Retina (tissue), 1 donor: Measurements from ENCODE around the gene RNF227.
A peak's percentile ranks its signal among the peaks of the same experiment; 100 is the strongest.
"Not testable (repeated sequence)": the region's sequence is repeated elsewhere in the genome, so short reads cannot be mapped to it uniquely, and the experiment has no call there.

Source experiments
- DNase-seq: peaks from one replicate; pipeline ENCODE4 v3.0.0-alpha.2; 2016

RNF227 gene

GRCh38 chr17:7887482-7888183 is 28.5 kb downstream of the RNF227 start:
- DNase-seq: peak; percentile 93

- no peak for DNase-seq
Observed at GRCh38 chr17:7887038-7887481, 29.0 kb downstream of the RNF227 start.

- DNase-seq: peak; percentile 76
Observed at GRCh38 chr17:7886227-7887037, 29.7 kb downstream of the RNF227 start.

GRCh38 chr17:7885367-7886226 is 30.5 kb downstream of the RNF227 start:
- peak; percentile 88 for DNase-seq

GRCh38 chr17:7884581-7885366 is 31.3 kb downstream of the RNF227 start:
- peak; percentile 9 for DNase-seq

GRCh38 chr17:7883781-7884386 is 32.2 kb downstream of the RNF227 start:
- peak; percentile 42 for DNase-seq

GRCh38 chr17:7882629-7883028 is 33.5 kb downstream of the RNF227 start:
- no peak for DNase-seq

GRCh38 chr17:7882068-7882467 is 34.0 kb downstream of the RNF227 start:
- DNase-seq: no peak

- DNase-seq: no peak
Observed at GRCh38 chr17:7881276-7882054, 34.6 kb downstream of the RNF227 start.

GRCh38 chr17:7880076-7880868 is 35.8 kb downstream of the RNF227 start:
- no peak for DNase-seq

- no peak for DNase-seq
Observed at GRCh38 chr17:7878234-7878633, 37.9 kb downstream of the RNF227 start.

GRCh38 chr17:7875804-7876370 is 40.2 kb downstream of the RNF227 start:
- DNase-seq: no peak

GRCh38 chr17:7873051-7873450 is 43.0 kb downstream of the RNF227 start:
- DNase-seq: no peak

- no peak for DNase-seq
Observed at GRCh38 chr17:7867881-7868329, 48.2 kb downstream of the RNF227 start.

- no peak for DNase-seq
Observed at GRCh38 chr17:7864995-7865650, 51.0 kb downstream of the RNF227 start.

- not testable (repeated sequence) for DNase-seq
Observed at GRCh38 chr17:7864384-7864783, 51.7 kb downstream of the RNF227 start.
